Endothelial cell of umbilical vein (primary cell): ENCODE data around the gene DDX31. TPM values are rescaled to one million over a fixed set of nuclear protein-coding genes. Genes with fewer than 3 reads are reported as not detected.

Experiments
- BruUV-seq: library from RNA; stranded (reverse); fragments of 400-500 nt; replicated peaks from 2 replicates; lab custom pipeline; 2021; lab: Mats Ljungman, UMichigan
- CTCF ChIA-PET: fragments of 300-600, 350-600 bp; sonication (Branson Sonifier 250); formaldehyde crosslinking; loops from one replicate; lab custom pipeline; 2021; ENCODE audit warnings: antibody characterized with exemption, inconsistent platforms; lab: Charles Lee
- POLR2A ChIA-PET: fragments of 300-600, 350-600 bp; sonication (Branson Sonifier 250); formaldehyde crosslinking; loops from one replicate; lab custom pipeline; 2021; ENCODE audit warnings: antibody characterized with exemption, inconsistent platforms; lab: Charles Lee
- DNase-seq: peaks from one replicate; pipeline ENCODE4 v3.0.0-alpha.2; 2011; ENCODE audit warnings: low read depth, low spot score
- FAIRE-seq: peaks from 2 replicates; lab custom pipeline; 2011; peaks lifted over from hg19 to GRCh38; lab: Jason Lieb, UNC
- H2AFZ ChIP-seq: 2 replicates; pipeline ENCODE4 v1.6.0; 2012; ENCODE audit warnings: low read depth, low read length, control low read depth, inconsistent platforms
- H3K27ac ChIP-seq: 2 replicates; pipeline ENCODE4 v1.5.1; 2011; ENCODE audit warnings: low read depth, mild to moderate bottlenecking, control low read depth, low read length, moderate library complexity; ENCODE audit not compliant: insufficient read depth
- H3K27me3 ChIP-seq, 2 experiments: 2 replicates each; pipeline versions ENCODE4 v1.6.0 to v1.6.1; 2011; ENCODE audit warnings: low read length in 2 of 2, mixed read lengths in 1 of 2; ENCODE audit not compliant: control insufficient read depth in 2 of 2, insufficient read depth in 2 of 2
- H3K36me3 ChIP-seq, 2 experiments: 2 replicates in 1 of 2; 3 replicates in 1 of 2; pipeline ENCODE4 v1.5.1; 2011; ENCODE audit warnings: low read length in 2 of 2, mild to moderate bottlenecking in 1 of 2, moderate library complexity in 1 of 2; ENCODE audit not compliant: control insufficient read depth in 2 of 2, insufficient read depth in 2 of 2; ENCODE audit errors: extremely low read depth in 1 of 2
- H3K4me1 ChIP-seq: 3 replicates; pipeline ENCODE4 v1.5.1; 2011; ENCODE audit warnings: mild to moderate bottlenecking, low read length; ENCODE audit not compliant: control insufficient read depth, insufficient read depth; ENCODE audit errors: extremely low read depth
- H3K4me2 ChIP-seq: 2 replicates; pipeline ENCODE4 v1.6.1; 2011; ENCODE audit warnings: low read length, control low read depth, mixed read lengths; ENCODE audit not compliant: insufficient read depth
- H3K4me3 ChIP-seq, 3 experiments: fragments of 200-600 bp in 1 of 3; sonication (generic), shearing (Covaris generic) in 1 of 3; replicated peaks in 1 of 3; 2 replicates each; pipeline ENCODE4 v1.5.1; 2011 to 2016; ENCODE audit warnings: control low read depth in 3 of 3, low read length in 3 of 3, mild to moderate bottlenecking in 2 of 3, inconsistent platforms in 1 of 3, low read depth in 1 of 3, moderate library complexity in 1 of 3; ENCODE audit not compliant: insufficient read depth in 1 of 3
- H3K79me2 ChIP-seq: 2 replicates; pipeline ENCODE4 v1.6.0; 2012; ENCODE audit warnings: low read length, inconsistent platforms; ENCODE audit not compliant: control insufficient read depth, insufficient read depth
- H3K9ac ChIP-seq: replicated peaks from 2 replicates; pipeline ENCODE3; 2011; ENCODE audit warnings: low read length, control low read depth; ENCODE audit not compliant: insufficient read depth; ENCODE audit errors: extremely low read depth
- H3K9me1 ChIP-seq: replicated peaks from 3 replicates; pipeline ENCODE4 v1.6.0; 2011; ENCODE audit warnings: mild to moderate bottlenecking, low read length; ENCODE audit not compliant: control insufficient read depth, insufficient read depth; ENCODE audit errors: extremely low read depth
- H3K9me3 ChIP-seq: replicated peaks from 2 replicates; pipeline ENCODE4 v1.5.1; 2012; ENCODE audit warnings: low read length, inconsistent platforms; ENCODE audit not compliant: control insufficient read depth, insufficient read depth
- H4K20me1 ChIP-seq: replicated peaks from 2 replicates; pipeline ENCODE3; 2011; ENCODE audit warnings: mild to moderate bottlenecking, low read length; ENCODE audit not compliant: control insufficient read depth, insufficient read depth; ENCODE audit errors: extremely low read depth
- EZH2 ChIP-seq: IDR thresholded peaks from 2 replicates; pipeline ENCODE4 v1.6.1; 2012; ENCODE audit warnings: borderline replicate concordance, low read depth, mild to moderate bottlenecking, moderate library complexity, low read length, inconsistent platforms; ENCODE audit not compliant: severe bottlenecking
- FOS ChIP-seq: IDR thresholded peaks from 2 replicates; pipeline ENCODE4 v1.6.1; 2011; ENCODE audit warnings: mild to moderate bottlenecking, low read length, moderate library complexity, borderline replicate concordance; ENCODE audit not compliant: insufficient read depth
- GATA2 ChIP-seq: IDR thresholded peaks from 2 replicates; pipeline ENCODE4 v1.7.0; 2011; ENCODE audit warnings: low read depth, mild to moderate bottlenecking, moderate library complexity, mixed read lengths, low read length; ENCODE audit not compliant: insufficient read length, insufficient read depth
- JUN ChIP-seq: IDR thresholded peaks from 2 replicates; pipeline ENCODE4 v1.6.1; 2011; ENCODE audit warnings: borderline replicate concordance, low read depth; ENCODE audit not compliant: insufficient read length, insufficient read depth
- MAX ChIP-seq: IDR thresholded peaks from 2 replicates; pipeline ENCODE4 v1.6.1; 2011; ENCODE audit not compliant: insufficient read depth, insufficient read length
- MYC ChIP-seq: IDR thresholded peaks from one replicate; pipeline ENCODE4 v1.6.1; 2011; ENCODE audit warnings: mild to moderate bottlenecking, low read depth, low read length
- POLR2A ChIP-seq: IDR thresholded peaks from 2 replicates; pipeline ENCODE4 v1.6.1; 2012; ENCODE audit warnings: low read depth, mild to moderate bottlenecking, control low read depth, low read length
- POLR2AphosphoS5 ChIP-seq: IDR thresholded peaks from 2 replicates; pipeline ENCODE4 v1.6.1; 2012; ENCODE audit warnings: low read depth, mild to moderate bottlenecking, control low read depth, low read length, moderate library complexity; ENCODE audit not compliant: insufficient read depth
- dilution Hi-C: fragments of 300-500 bp; cut with MboI; formaldehyde crosslinking; loops from one replicate; pipeline ENCODE4 v1.15.0; 2019; ENCODE audit warnings: low sequenced_read_pairs; ENCODE audit not compliant: extremely low pct_ligation_motif_present
- intact Hi-C: fragments of 100-400 bp; cut with micrococcal nuclease; formaldehyde crosslinking; loops from one replicate; pipeline ENCODE4 v1.10.0; 2022
- polyA plus RNA-seq, 4 experiments: library from polyadenylated mRNA; depleted of rRNA in 3 of 4; stranded (reverse) in 3 of 4; unstranded in 1 of 4; fragments of >200 nt; gene quantifications; 2 replicates each; pipeline versions ENCODE4 v1.2.1 to v1.2.3, GENCODE V29; 2011 to 2012; ENCODE audit warnings: missing spikeins in 1 of 4
- total RNA-seq: library from RNA; stranded (reverse); gene quantifications from 2 replicates; pipeline ENCODE4 v1.2.3, GENCODE V29; 2021
- TF ChIP-seq, protein P1 (sequence below), 2 donors: IDR thresholded peaks; 1 replicate in 1 of 2; 2 replicates in 1 of 2; pipeline ENCODE4 v1.5.1; 2011; ENCODE audit warnings: low read length in 2 of 2, mild to moderate bottlenecking in 2 of 2, moderate library complexity in 2 of 2, control low read depth in 1 of 2, inconsistent platforms in 1 of 2, low read depth in 1 of 2; ENCODE audit not compliant: insufficient read depth in 1 of 2; ENCODE audit errors: extremely low read depth in 1 of 2

DDX31 gene
- total and polyA plus RNA-seq, 2 donors (not counting 3 experiments of a cell fraction or from before 2014, with no cell fraction given): 8.0 to 16.3 TPM

GRCh38 chr9:132579427-132579798, 90.4 kb downstream of the DDX31 start:
- no peak overlapping the region for H3K27ac ChIP-seq
- CTCF ChIA-PET: interaction anchor here (0.7 kb wide), 1 partner anchor 72 kb away, joined by 3 read pairs; no protein-coding TSS in a partner anchor
- no peak for FAIRE-seq

More at GRCh38 chr9:132579427-132579798, 90.4 kb downstream of the DDX31 start:
- DNase-seq: no peak
- Histone ChIP-seq H4K20me1 (no peaks in the 10 kb centered on the region), H3K4me3 (no peak overlapping the region), H3K9me1 (no peaks in the 10 kb centered on the region), H3K27me3 (peaks cover 65 to 79% of the 10 kb centered on the region in 2 experiments), H3K79me2 (no peaks in the 10 kb centered on the region), H3K9me3 (no peaks in the 10 kb centered on the region), H2AFZ (no peak overlapping the region), H3K4me2 (no peak overlapping the region), H3K36me3 (no peaks in the 10 kb centered on the region), H3K4me1 (peaks cover 11% of the 10 kb centered on the region), H3K9ac (no peak overlapping the region)
- POLR2A ChIA-PET: no interaction called here
- BruUV-seq: no TSS peak
- intact Hi-C loops: loop anchor here (2.0 kb wide), 1 partner anchor 221 kb away; no protein-coding TSS in a partner anchor
- TF ChIP-seq JUN (no peak), EZH2 (no peak), MYC (no peak), FOS (no peak), POLR2A (no peak), GATA2 (no peak), POLR2AphosphoS5 (no peak), MAX (no peak)
- TF ChIP-seq, protein P1, sequence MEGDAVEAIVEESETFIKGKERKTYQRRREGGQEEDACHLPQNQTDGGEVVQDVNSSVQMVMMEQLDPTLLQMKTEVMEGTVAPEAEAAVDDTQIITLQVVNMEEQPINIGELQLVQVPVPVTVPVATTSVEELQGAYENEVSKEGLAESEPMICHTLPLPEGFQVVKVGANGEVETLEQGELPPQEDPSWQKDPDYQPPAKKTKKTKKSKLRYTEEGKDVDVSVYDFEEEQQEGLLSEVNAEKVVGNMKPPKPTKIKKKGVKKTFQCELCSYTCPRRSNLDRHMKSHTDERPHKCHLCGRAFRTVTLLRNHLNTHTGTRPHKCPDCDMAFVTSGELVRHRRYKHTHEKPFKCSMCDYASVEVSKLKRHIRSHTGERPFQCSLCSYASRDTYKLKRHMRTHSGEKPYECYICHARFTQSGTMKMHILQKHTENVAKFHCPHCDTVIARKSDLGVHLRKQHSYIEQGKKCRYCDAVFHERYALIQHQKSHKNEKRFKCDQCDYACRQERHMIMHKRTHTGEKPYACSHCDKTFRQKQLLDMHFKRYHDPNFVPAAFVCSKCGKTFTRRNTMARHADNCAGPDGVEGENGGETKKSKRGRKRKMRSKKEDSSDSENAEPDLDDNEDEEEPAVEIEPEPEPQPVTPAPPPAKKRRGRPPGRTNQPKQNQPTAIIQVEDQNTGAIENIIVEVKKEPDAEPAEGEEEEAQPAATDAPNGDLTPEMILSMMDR (IDR thresholded peaks at IDR 0.05; ENCODE audit: extremely low read depth in 1 of 2, insufficient read depth in 1 of 2, low read depth in 1 of 2, low read length in 2 of 2): no peak
- dilution Hi-C loops: no loop called here
